Calu3 (cell line): ENCODE results near the gene VPS13D. TPM values are rescaled to one million over a fixed set of nuclear protein-coding genes. Genes with fewer than 3 reads are reported as not detected.

ENCODE experiments used
- BruUV-seq: library from RNA; stranded (reverse); fragments of 400-500 nt; replicated peaks from 2 replicates; lab custom pipeline; 2021; lab: Mats Ljungman, UMichigan
- CTCF ChIA-PET: fragments of 300-600 bp; sonication (Branson Sonifier 250); formaldehyde crosslinking; loops from one replicate; lab custom pipeline; 2022; ENCODE audit warnings: antibody characterized with exemption; lab: Charles Lee
- DNase-seq: peaks from one replicate; pipeline ENCODE4 v3.0.0; 2022
- H3K27ac Mint-ChIP-seq: one replicate; pipeline ENCODE4 v1.8.0; 2022; ENCODE audit warnings: mixed read lengths; ENCODE audit not compliant: unreplicated experiment
- H3K27me3 Mint-ChIP-seq: one replicate; pipeline ENCODE4 v1.8.0; 2022; ENCODE audit warnings: mixed read lengths; ENCODE audit not compliant: unreplicated experiment
- H3K36me3 Mint-ChIP-seq: one replicate; pipeline ENCODE4 v1.8.0; 2022; ENCODE audit warnings: mild to moderate bottlenecking, moderate library complexity, mixed read lengths; ENCODE audit not compliant: insufficient read depth, unreplicated experiment
- H3K4me1 Mint-ChIP-seq: one replicate; pipeline ENCODE4 v1.8.0; 2022; ENCODE audit warnings: mild to moderate bottlenecking, low read depth, mixed read lengths; ENCODE audit not compliant: unreplicated experiment
- H3K4me3 Mint-ChIP-seq: one replicate; pipeline ENCODE4 v1.8.0; 2022; ENCODE audit warnings: mild to moderate bottlenecking, low read depth, moderate library complexity, mixed read lengths; ENCODE audit not compliant: unreplicated experiment
- H3K9me3 Mint-ChIP-seq: one replicate; pipeline ENCODE4 v1.8.0; 2022; ENCODE audit warnings: low read depth, mixed read lengths; ENCODE audit not compliant: unreplicated experiment
- intact Hi-C: fragments of 100-400 bp; cut with micrococcal nuclease; formaldehyde crosslinking; loops from one replicate; pipeline ENCODE4 v1.10.0; 2022; ENCODE audit not compliant: unreplicated experiment
- total RNA-seq: library from RNA; stranded (reverse); gene quantifications from 2 replicates; pipeline ENCODE4 v1.2.3, GENCODE V29; 2022
- TF ChIP-seq, protein P1 (sequence below): fragments of 200-600 bp; IDR thresholded peaks from one replicate; pipeline ENCODE4 v1.8.0; 2022; ENCODE audit warnings: antibody characterized with exemption; ENCODE audit not compliant: unreplicated experiment

The VPS13D gene
- total RNA-seq, 1 experiment from 2014 or later: 30.6 TPM

DNA sequence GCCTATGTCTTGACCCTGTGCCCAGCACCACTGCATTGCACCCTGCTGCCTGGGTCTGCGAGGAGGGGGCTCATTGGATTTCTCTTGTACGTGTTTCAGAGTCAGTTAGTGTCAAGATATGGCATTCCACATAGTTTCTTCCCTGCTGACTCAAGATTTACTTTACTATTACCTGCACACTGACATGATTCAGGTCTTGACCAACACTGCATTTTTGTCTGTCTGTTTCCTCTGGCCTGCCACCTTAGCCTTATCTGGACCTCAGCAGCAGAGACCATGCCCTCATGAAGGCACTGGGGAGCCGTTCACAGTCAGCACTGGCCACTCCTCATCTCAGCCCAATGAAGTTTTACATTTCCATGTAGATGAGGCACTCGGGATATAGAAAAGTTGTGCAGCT is 232.8 kb downstream of the VPS13D start:
- CTCF ChIA-PET: no interaction called here
- TF ChIP-seq, protein P1, sequence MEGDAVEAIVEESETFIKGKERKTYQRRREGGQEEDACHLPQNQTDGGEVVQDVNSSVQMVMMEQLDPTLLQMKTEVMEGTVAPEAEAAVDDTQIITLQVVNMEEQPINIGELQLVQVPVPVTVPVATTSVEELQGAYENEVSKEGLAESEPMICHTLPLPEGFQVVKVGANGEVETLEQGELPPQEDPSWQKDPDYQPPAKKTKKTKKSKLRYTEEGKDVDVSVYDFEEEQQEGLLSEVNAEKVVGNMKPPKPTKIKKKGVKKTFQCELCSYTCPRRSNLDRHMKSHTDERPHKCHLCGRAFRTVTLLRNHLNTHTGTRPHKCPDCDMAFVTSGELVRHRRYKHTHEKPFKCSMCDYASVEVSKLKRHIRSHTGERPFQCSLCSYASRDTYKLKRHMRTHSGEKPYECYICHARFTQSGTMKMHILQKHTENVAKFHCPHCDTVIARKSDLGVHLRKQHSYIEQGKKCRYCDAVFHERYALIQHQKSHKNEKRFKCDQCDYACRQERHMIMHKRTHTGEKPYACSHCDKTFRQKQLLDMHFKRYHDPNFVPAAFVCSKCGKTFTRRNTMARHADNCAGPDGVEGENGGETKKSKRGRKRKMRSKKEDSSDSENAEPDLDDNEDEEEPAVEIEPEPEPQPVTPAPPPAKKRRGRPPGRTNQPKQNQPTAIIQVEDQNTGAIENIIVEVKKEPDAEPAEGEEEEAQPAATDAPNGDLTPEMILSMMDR: no peak
- Mint-ChIP-seq H3K27me3 (no peaks in the 10 kb centered on the region), H3K4me1 (peaks cover 18% of the 10 kb centered on the region), H3K27ac (no peak overlapping the region), H3K9me3 (no peaks in the 10 kb centered on the region), H3K36me3 (no peaks in the 10 kb centered on the region), H3K4me3 (no peak overlapping the region)
- BruUV-seq: no TSS peak
- DNase-seq: no peak
- intact Hi-C loops: no loop called here

- no peak for DNase-seq
- no peak overlapping the region for H3K27ac Mint-ChIP-seq
- no peaks in the 10 kb centered on the region for H3K9me3 Mint-ChIP-seq
- TF ChIP-seq, protein P1: no peak
- no TSS peak for BruUV-seq
- H3K4me1 Mint-ChIP-seq: peaks cover 18% of the 10 kb centered on the region
- no peak overlapping the region for H3K4me3 Mint-ChIP-seq
- CTCF ChIA-PET: interaction anchor here (0.6 kb wide), 1 partner anchor 326 kb away, joined by 4 read pairs; no protein-coding TSS in a partner anchor
- H3K36me3 Mint-ChIP-seq: no peaks in the 10 kb centered on the region
- intact Hi-C loops: no loop called here
- no peaks in the 10 kb centered on the region for H3K27me3 Mint-ChIP-seq
These were observed 234.2 kb downstream of the VPS13D start for GRCh38 chr1:12464045-12464461.

DNA sequence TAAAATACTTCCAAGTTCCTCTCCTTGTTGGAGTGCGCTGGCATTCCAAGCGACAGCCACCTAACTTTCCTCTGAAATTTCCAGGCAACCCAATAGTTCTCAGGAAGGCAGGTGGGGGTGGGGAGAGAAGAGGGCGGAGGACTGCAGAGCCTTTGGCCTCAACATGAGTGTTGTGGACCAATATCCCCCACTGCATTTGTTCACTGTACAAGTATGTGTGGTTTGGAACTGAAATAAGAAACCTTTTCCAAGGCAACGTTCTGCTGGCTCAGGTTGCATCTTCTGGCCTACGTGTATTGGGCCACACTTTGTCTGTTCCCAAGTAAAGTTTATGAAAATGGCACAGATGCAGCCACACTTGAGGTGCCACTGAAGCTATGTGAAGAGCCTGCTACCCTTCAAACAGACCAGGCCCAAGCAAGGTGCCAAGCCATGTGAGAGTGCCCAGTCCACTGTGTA is 234.8 kb downstream of the VPS13D start:
- no peak for DNase-seq
- no peaks in the 10 kb centered on the region for H3K36me3 Mint-ChIP-seq
- BruUV-seq: no TSS peak
- TF ChIP-seq, protein P1: no peak
- peaks cover 22% of the 10 kb centered on the region for H3K4me1 Mint-ChIP-seq
- no peak overlapping the region for H3K27ac Mint-ChIP-seq
- no peaks in the 10 kb centered on the region for H3K27me3 Mint-ChIP-seq
- CTCF ChIA-PET: no interaction called here
- no peaks in the 10 kb centered on the region for H3K9me3 Mint-ChIP-seq
- H3K4me3 Mint-ChIP-seq: no peak overlapping the region
- intact Hi-C loops: no loop called here

DNA sequence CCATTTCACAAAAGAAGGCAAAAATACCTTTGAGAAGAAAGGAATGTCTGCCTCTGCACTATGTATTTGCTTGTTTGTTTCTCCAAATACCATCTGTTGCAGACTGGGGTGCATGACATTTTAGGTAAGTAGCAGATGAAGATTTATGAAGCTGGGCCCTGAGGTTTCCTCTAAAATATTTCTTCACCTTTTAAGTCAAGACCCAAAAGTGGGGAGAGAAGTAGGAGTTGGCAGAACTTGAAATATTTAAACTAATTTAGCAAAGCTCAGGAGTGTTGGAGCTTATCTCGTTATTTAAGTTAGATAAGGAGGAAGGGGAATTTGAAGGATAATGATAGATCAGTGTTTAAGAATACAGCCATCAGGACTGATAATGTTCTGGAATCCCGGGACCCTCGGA is 235.3 kb downstream of the VPS13D start:
- H3K27ac Mint-ChIP-seq: no peak overlapping the region
- TF ChIP-seq, protein P1: no peak
- DNase-seq: no peak
- no peaks in the 10 kb centered on the region for H3K36me3 Mint-ChIP-seq
- CTCF ChIA-PET: no interaction called here
- H3K4me1 Mint-ChIP-seq: peaks cover 25% of the 10 kb centered on the region
- no TSS peak for BruUV-seq
- H3K4me3 Mint-ChIP-seq: no peak overlapping the region
- H3K9me3 Mint-ChIP-seq: no peaks in the 10 kb centered on the region
- intact Hi-C loops: no loop called here
- no peaks in the 10 kb centered on the region for H3K27me3 Mint-ChIP-seq
